GM12878 (cell line): ENCODE measurements around the gene RFLNA. TPM values are rescaled to one million over a fixed set of nuclear protein-coding genes. Genes with fewer than 3 reads are reported as not detected.

Experiments
- ATAC-seq: fragments of 200-7000 bp; cut with Tn5 transposase; 3 replicates; pipeline ENCODE4 v1.9.1; 2020; ENCODE audit warnings: mild to moderate bottlenecking, moderate library complexity
- BruUV-seq: library from RNA; stranded (reverse); fragments of 400-500 nt; replicated peaks from 2 replicates; lab custom pipeline; 2021; lab: Mats Ljungman, UMichigan
- CTCF ChIA-PET: fragments of 300-600 bp; sonication (Branson Sonifier 250); formaldehyde crosslinking; extraction: SDS; loops from one replicate; lab custom pipeline; 2021; ENCODE audit warnings: inconsistent platforms; lab: Yijun Ruan, JAX
- POLR2A ChIA-PET: fragments of 350-600 bp; formaldehyde crosslinking; extraction: SDS; loops from one replicate; lab custom pipeline; 2021; ENCODE audit warnings: inconsistent platforms; lab: Charles Lee
- RAD21 ChIA-PET: fragments of 300-600 bp; sonication (Branson Sonifier 250); formaldehyde crosslinking; loops from one replicate; lab custom pipeline; 2023; ENCODE audit warnings: antibody characterized with exemption; ENCODE audit not compliant: unreplicated experiment; lab: Charles Lee
- SMC1A ChIA-PET: fragments of 300-600 bp; sonication (Branson Sonifier 250); formaldehyde crosslinking; loops from one replicate; lab custom pipeline; 2023; ENCODE audit not compliant: unreplicated experiment, uncharacterized antibody; lab: Charles Lee
- DNase-seq: peaks from one replicate; pipeline ENCODE4 v3.0.0-alpha.2; 2011; ENCODE audit warnings: low read depth, low spot score
- FAIRE-seq: peaks from 3 replicates; lab custom pipeline; 2011; peaks lifted over from hg19 to GRCh38; lab: Jason Lieb, UNC
- H2AFZ ChIP-seq: 2 replicates; pipeline ENCODE4 v1.6.0; 2011; ENCODE audit warnings: low read depth, low read length, control low read depth; ENCODE audit not compliant: control insufficient read depth
- H3K27ac ChIP-seq: 2 replicates; pipeline ENCODE4 v1.5.1; 2011; ENCODE audit warnings: control low read depth; ENCODE audit not compliant: control insufficient read depth, insufficient read depth
- H3K27me3 ChIP-seq, 2 experiments: replicated peaks in 1 of 2; 2 replicates each; pipeline versions ENCODE4 v1.6.0 to v1.6.1; 2011; ENCODE audit warnings: low read length in 1 of 2; ENCODE audit not compliant: control insufficient read depth in 2 of 2, insufficient read depth in 2 of 2
- H3K36me3 ChIP-seq, 2 experiments: 2 replicates each; pipeline ENCODE4 v1.5.1; 2011; ENCODE audit warnings: low read length in 1 of 2; ENCODE audit not compliant: control insufficient read depth in 2 of 2, insufficient read depth in 2 of 2
- H3K4me1 ChIP-seq: 2 replicates; pipeline ENCODE4 v1.6.1; 2011; ENCODE audit warnings: mild to moderate bottlenecking, low read length, moderate library complexity, mixed read lengths; ENCODE audit not compliant: control insufficient read depth, insufficient read depth
- H3K4me2 ChIP-seq: 2 replicates; pipeline ENCODE4 v1.6.0; 2011; ENCODE audit warnings: control low read depth; ENCODE audit not compliant: control insufficient read depth, insufficient read depth
- H3K4me3 ChIP-seq: fragments of 200-600 bp; sonication (generic); 2 replicates; pipeline ENCODE4 v1.5.1; 2016
- H3K79me2 ChIP-seq: 2 replicates; pipeline ENCODE4 v1.6.0; 2011; ENCODE audit warnings: low read length; ENCODE audit not compliant: control insufficient read depth, insufficient read depth
- H3K9ac ChIP-seq: 2 replicates; pipeline ENCODE4 v1.8.0; 2011; ENCODE audit warnings: low read length, control low read depth, mixed read lengths; ENCODE audit not compliant: control insufficient read depth, insufficient read depth
- H3K9me3 ChIP-seq: replicated peaks from 3 replicates; pipeline ENCODE4 v1.5.1; 2011; ENCODE audit warnings: mild to moderate bottlenecking, low read length; ENCODE audit not compliant: control insufficient read depth, insufficient read depth
- H4K20me1 ChIP-seq: 2 replicates; pipeline ENCODE4 v1.6.0; 2011; ENCODE audit not compliant: control insufficient read depth, insufficient read depth
- BCL11A ChIP-seq: IDR thresholded peaks from 2 replicates; pipeline ENCODE4 v1.6.1; 2011; ENCODE audit warnings: low read depth, low read length
- E2F8 ChIP-seq: fragments of 450-650 bp; IDR thresholded peaks from 2 replicates; pipeline ENCODE4 v1.6.1; 2018; ENCODE audit warnings: mild to moderate bottlenecking, low read depth, moderate library complexity; ENCODE audit not compliant: partially characterized antibody
- FOXM1 ChIP-seq: IDR thresholded peaks from 2 replicates; pipeline ENCODE4 v1.6.1; 2012; ENCODE audit warnings: low read depth, mild to moderate bottlenecking, inconsistent platforms, low read length, moderate library complexity
- KAT2A ChIP-seq: conservative IDR thresholded peaks from 2 replicates; pipeline ENCODE4 v1.6.1; 2011; ENCODE audit warnings: low read depth, low read length; ENCODE audit not compliant: control insufficient read depth
- NKRF ChIP-seq: fragments of 450-650 bp; conservative IDR thresholded peaks from 2 replicates; pipeline ENCODE4 v1.6.1; 2017; ENCODE audit warnings: mild to moderate bottlenecking, moderate library complexity
- NR2F1 ChIP-seq: fragments of 450-650 bp; conservative IDR thresholded peaks from 2 replicates; pipeline ENCODE4 v1.6.1; 2017; ENCODE audit warnings: mild to moderate bottlenecking
- PAX5 ChIP-seq: IDR thresholded peaks from 2 replicates; pipeline ENCODE4 v1.6.1; 2011; ENCODE audit warnings: low read depth, low read length, borderline replicate concordance
- PAX8 ChIP-seq: fragments of 450-650 bp; IDR thresholded peaks from 2 replicates; pipeline ENCODE4 v1.6.1; 2017; ENCODE audit warnings: mild to moderate bottlenecking, moderate library complexity
- POLR2AphosphoS5 ChIP-seq: IDR thresholded peaks from 2 replicates; pipeline ENCODE4 v1.6.1; 2011; ENCODE audit warnings: mild to moderate bottlenecking, low read length, inconsistent platforms
- RCOR1 ChIP-seq: conservative IDR thresholded peaks from 2 replicates; pipeline ENCODE4 v1.6.1; 2012; ENCODE audit warnings: low read depth, low read length, improper control_type of control experiment
- RELA ChIP-seq: fragments of 450-650 bp; IDR thresholded peaks from 2 replicates; pipeline ENCODE4 v1.8.0; 2014; ENCODE audit warnings: borderline replicate concordance; ENCODE audit not compliant: partially characterized antibody
- SMAD5 ChIP-seq: IDR thresholded peaks from 2 replicates; pipeline ENCODE4 v1.6.1; 2016; ENCODE audit warnings: antibody characterized with exemption, low read depth
- TCF12 ChIP-seq: IDR thresholded peaks from 2 replicates; pipeline ENCODE4 v1.6.1; 2011; ENCODE audit warnings: low read depth, mild to moderate bottlenecking, low read length
- YY1 ChIP-seq: IDR thresholded peaks from 2 replicates; pipeline ENCODE4 v1.6.1; 2011; ENCODE audit warnings: low read depth, mild to moderate bottlenecking, low read length
- ZBTB40 ChIP-seq: fragments of 450-650 bp; IDR thresholded peaks from 2 replicates; pipeline ENCODE4 v1.6.1; 2016; ENCODE audit warnings: mild to moderate bottlenecking, moderate library complexity, borderline replicate concordance
- WGBS: methylation state at CpG from one replicate; pipeline ENCODE4 v1.1.6; 2016; ENCODE audit warnings: low lambda C conversion rate; ENCODE audit not compliant: insufficient replicate concordance, insufficient coverage; ENCODE audit errors: missing lambda C conversion rate; 5-methylcytosine and 5-hydroxymethylcytosine counted together
- in situ Hi-C: fragments of 300-500 bp; cut with MboI; formaldehyde crosslinking; loops from 9 replicates; pipeline ENCODE4 v1.14.3; 2018; ENCODE audit warnings: mixed read lengths
- intact Hi-C: fragments of 100-400 bp; cut with micrococcal nuclease; formaldehyde crosslinking; loops from one replicate; pipeline ENCODE4 v1.14.2; 2022; ENCODE audit not compliant: unreplicated experiment
- polyA plus RNA-seq, 11 experiments: library from polyadenylated mRNA; depleted of rRNA in 4 of 11; unstranded in 6 of 11; stranded (reverse) in 5 of 11; fragments of >200 nt; fragmentation: Nextera tagmentation in 4 of 11; fragmentation: Illumina TruSeq in 1 of 11; extraction: Ambion mirVana in 4 of 11; extraction: Trizol in 1 of 11; gene quantifications; 1 replicate in 1 of 11; 2 replicates in 10 of 11; pipeline versions ENCODE4 v1.2.1 to v1.2.3, GENCODE V29; 2011 to 2016; ENCODE audit warnings: inconsistent platforms in 2 of 11, missing spikeins in 2 of 11, low read depth in 1 of 11
- total RNA-seq, 4 experiments: library from RNA; depleted of rRNA in 3 of 4; stranded (reverse); fragments of >200 nt in 3 of 4; fragmentation: Illumina TruSeq in 1 of 4; extraction: Trizol in 1 of 4; gene quantifications; 2 replicates each; pipeline versions ENCODE4 v1.2.1 to v1.2.3, GENCODE V29; 2013 to 2021

RFLNA gene
- total and polyA plus RNA-seq, 10 of the 15 experiments (the other 5 are each of a cell fraction or from before 2014, with no cell fraction given): 0.08 TPM; not detected in 9

GRCh38 chr12:124338448-124338847, 43.6 kb downstream of the RFLNA start (continued):
- TF ChIP-seq BCL11A (no peak), YY1 (no peak), E2F8 (no peak)
- TF ChIP-seq, all 136 proteins: peak for 0

GRCh38 chr12:124338876-124339603, 44.1 kb downstream of the RFLNA start:
- BruUV-seq: no TSS peak
- in situ Hi-C loops: no loop called here
- intact Hi-C loops: no loop called here
- no peak overlapping the region for H3K4me3 ChIP-seq
- peaks cover 3 to 29% of the 10 kb centered on the region in 2 experiments; a peak in 3 of 4 replicates for H3K36me3 ChIP-seq
- 100% methylated on average over 1 of the region's 3 CpGs for WGBS
- DNase-seq (no peak), ATAC-seq (no peak), FAIRE-seq (no peak)
- no peak overlapping the region for H3K9ac ChIP-seq
- H3K9me3 ChIP-seq: no peaks in the 10 kb centered on the region
- ChIA-PET RAD21 (no interaction called here), POLR2A (no interaction called here), CTCF (interaction anchor here (1.2 kb wide), 1 partner anchor 307 kb away, joined by 3 read pairs; no protein-coding TSS in a partner anchor), SMC1A (no interaction called here)
- H3K4me1 ChIP-seq: no peaks in the 10 kb centered on the region
- H3K79me2 ChIP-seq: no peaks in the 10 kb centered on the region
- H3K27ac ChIP-seq: no peak overlapping the region
- H4K20me1 ChIP-seq: no peaks in the 10 kb centered on the region
- no peaks in the 10 kb centered on the region for H3K27me3 ChIP-seq
- H3K4me2 ChIP-seq: no peak overlapping the region
- H2AFZ ChIP-seq: no peak overlapping the region
- TF ChIP-seq PAX5: no peak
- TF ChIP-seq ZBTB40: no peak
- no peak for TF ChIP-seq FOXM1
- no peak for TF ChIP-seq RELA
- TF ChIP-seq NR2F1: no peak
- TF ChIP-seq POLR2AphosphoS5: no peak
- TF ChIP-seq SMAD5: no peak
- TF ChIP-seq PAX8: no peak
- no peak for TF ChIP-seq NKRF
- no peak for TF ChIP-seq TCF12
- no peak for TF ChIP-seq RCOR1
- no peak for TF ChIP-seq KAT2A
